Measurements from ENCODE around the gene ACTA2. TPM values are rescaled to one million over a fixed set of nuclear protein-coding genes. Genes with fewer than 3 reads are reported as not detected.

Gene ACTA2
- total RNA-seq, 1 experiment from 2014 or later = 2.9 TPM

DNA sequence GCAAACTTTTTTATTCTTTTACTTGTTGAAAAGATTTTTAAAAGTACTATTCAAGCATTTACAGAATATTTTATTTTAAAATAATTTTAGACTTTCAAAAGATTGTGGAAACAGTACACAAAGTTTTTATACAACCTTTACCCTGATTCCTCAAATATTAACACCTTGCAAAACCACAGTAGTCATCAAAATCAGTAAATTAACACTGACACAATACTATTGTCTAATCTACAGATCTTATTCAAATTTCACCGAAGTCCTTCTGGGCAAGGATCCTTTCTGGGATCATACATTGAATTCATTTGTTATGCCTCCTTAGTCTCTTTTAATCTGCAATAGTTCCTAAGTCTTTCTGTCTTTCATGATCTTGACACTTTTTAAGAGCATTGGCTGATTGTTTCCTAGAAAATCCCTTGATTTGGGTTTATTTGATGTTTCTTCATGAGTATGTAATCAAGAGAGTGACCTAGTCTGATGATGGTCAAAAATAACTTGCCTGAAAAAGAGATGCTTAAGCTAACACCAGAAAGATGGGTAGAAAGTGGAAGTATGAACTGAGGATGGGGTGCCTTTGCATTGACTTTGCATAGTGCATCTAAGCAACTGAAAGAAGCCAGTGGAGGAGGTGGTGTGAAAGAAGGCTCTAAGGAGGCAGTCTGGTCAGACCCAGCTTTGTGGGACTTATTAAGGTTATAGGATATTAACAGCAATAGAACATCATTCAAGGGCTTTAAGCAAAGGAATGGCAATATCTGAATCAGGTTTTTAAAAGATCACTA, 62.8 kb downstream of the ACTA2 start:
- in situ Hi-C loops (cut with HindIII; ENCODE audit: low pct_unique_long_range_greater_than_20kb, low sequenced_read_pairs) = no loop called here
- no peak for DNase-seq (ENCODE audit: low read depth, low spot score)

DNA sequence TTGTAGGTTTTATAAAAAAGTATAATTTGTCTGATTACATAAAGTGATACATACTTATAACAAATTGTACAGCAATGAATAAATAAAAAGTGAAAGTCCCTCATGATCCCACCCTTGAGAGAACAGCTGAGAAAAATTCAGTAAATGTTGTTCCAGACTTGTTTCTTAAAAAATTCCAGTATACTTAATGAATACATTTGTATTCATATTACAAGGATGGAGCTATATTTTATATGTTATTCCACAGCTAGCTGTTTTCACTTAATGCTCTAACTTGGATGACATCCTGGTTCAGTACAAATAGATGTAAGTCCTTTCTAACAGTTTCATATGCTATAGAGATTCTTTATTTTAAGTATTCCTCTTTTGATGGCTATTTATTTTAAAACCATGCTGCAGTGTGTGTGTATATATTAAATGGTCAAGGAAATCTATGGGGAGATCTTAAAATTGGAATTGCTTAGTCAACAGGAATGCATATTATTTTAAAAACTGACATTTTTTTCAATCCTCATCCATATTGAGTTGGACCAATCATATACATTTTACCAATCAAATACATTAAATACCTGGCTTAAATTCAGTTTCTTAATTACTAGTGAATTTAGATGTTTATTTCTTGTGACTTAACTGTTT, 63.6 kb downstream of the ACTA2 start:
- in situ Hi-C loops (cut with HindIII; ENCODE audit: low pct_unique_long_range_greater_than_20kb, low sequenced_read_pairs) = no loop called here
- no peak for DNase-seq (ENCODE audit: low read depth, low spot score)

DNA sequence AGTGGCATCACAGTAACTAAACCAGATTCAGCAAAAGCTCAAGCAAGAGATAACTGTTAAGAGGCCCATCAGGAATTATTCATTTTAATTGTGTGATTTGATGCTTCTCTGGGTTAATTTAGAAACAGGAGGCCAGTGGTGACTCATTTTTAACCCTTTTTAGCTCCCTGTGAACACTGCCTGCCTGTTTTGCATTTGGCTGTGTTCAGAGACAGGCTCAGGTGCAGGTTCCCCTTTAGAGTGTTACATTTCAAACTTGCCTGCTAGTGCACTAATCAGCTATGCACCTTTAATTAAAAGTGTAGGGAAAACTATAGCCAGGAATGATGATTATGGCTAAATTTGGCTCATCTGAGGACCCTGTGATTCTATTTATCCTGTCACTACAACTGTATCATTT, 66.0 kb downstream of the ACTA2 start:
- DNase-seq (ENCODE audit: low read depth, low spot score) = no peak
- in situ Hi-C loops (cut with HindIII; ENCODE audit: low pct_unique_long_range_greater_than_20kb, low sequenced_read_pairs) = no loop called here

Small RNAs within 50 kb of the gene (small RNA-seq; reads per million reads assigned to genes)
- 0 reads per million in 2 experiments for gene RF02116

Other genes with a start within 250 kb of the ACTA2 start
- gene LIPK, start 246.5 kb downstream of the ACTA2 start, total RNA-seq (2014; rRNA removed; shearing (Covaris generic)) = not detected in 2 replicates
- not detected in 2 replicates for gene LIPN, start 192.8 kb downstream of the ACTA2 start, total RNA-seq (2014; rRNA removed; shearing (Covaris generic))
- not detected in 2 replicates for gene LIPM, start 150.0 kb downstream of the ACTA2 start, total RNA-seq (2014; rRNA removed; shearing (Covaris generic))
- gene ANKRD22, start 100.9 kb downstream of the ACTA2 start, total RNA-seq (2014; rRNA removed; shearing (Covaris generic)) = not detected in 2 replicates
- gene STAMBPL1, start 72.5 kb downstream of the ACTA2 start, total RNA-seq (2014; rRNA removed; shearing (Covaris generic)) = 8.2 and 8.4 TPM in 2 replicates
- 3.4 and 7.3 TPM in 2 replicates for gene FAS, start 38.0 kb upstream of the ACTA2 start, total RNA-seq (2014; rRNA removed; shearing (Covaris generic))

Data from SK-MEL-5 (cell line).